Stimulated activated CD4-positive, alpha-beta T cell treated with anti-CD3 and anti-CD28 coated beads, Interleukin-15, amount 100 ng/mL, for 1 hour (primary cell): Measurements from ENCODE around the gene PLEKHJ1.
A peak's percentile ranks its signal among the peaks of the same experiment; 100 is the strongest.
"Not testable (repeated sequence)": the region's sequence is repeated elsewhere in the genome, so short reads cannot be mapped to it uniquely, and the experiment has no call there.

Experiments used
- DNase-seq, 2 donors: peaks; one replicate each; pipeline ENCODE4 v3.0.0-alpha.2; 2020; ENCODE audit warnings: low read depth in 1 of 2, low spot score in 1 of 2

PLEKHJ1 gene, protein sequence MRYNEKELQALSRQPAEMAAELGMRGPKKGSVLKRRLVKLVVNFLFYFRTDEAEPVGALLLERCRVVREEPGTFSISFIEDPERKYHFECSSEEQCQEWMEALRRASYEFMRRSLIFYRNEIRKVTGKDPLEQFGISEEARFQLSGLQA

GRCh38 chr19:2236314-2237050 is at the start of gene PLEKHJ1, which contains the start of gene SF3A2:
Gene PLEKHJ1, minus strand, starts transcription at chr19:2236329. Its CDS starts 81 bp downstream, at chr19:2236248.
Gene SF3A2, plus strand, starts transcription at chr19:2236824. Its CDS starts 6,595 bp downstream, at chr19:2243419.
- peak; percentile 97 to 98 for DNase-seq

DNA sequence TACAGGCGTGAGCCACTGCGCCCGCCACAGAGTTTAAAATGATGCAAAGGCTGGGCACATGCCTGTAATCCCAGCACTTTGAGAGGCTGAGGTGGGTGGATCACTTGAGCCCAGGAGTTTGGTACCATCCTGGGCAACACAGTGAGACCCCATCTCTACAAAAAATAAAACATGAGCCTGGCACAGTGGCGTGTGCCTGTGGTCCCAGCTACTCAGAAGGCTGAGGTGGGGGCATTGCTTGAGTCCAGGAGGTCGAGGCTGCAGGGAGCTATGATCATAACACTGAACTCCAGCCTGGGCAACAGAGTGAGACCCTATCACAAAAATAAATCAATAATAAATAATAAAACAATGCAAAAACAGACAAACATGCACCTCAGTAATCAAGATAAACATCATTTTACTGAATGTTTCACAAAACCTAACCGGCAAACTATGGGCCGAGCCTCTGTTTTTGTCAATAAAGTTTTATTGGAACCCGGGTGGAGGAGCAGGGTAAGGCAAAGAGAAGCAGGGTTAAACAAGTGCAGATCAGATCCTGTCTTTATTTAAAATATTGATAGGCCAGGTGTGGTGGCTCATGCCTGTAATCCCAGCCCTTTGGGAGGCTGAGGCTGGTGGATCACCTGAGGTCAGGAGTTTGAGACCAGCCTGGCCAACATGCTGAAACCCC is 47.8 kb upstream of the PLEKHJ1 start:
- no peak for DNase-seq

DNA sequence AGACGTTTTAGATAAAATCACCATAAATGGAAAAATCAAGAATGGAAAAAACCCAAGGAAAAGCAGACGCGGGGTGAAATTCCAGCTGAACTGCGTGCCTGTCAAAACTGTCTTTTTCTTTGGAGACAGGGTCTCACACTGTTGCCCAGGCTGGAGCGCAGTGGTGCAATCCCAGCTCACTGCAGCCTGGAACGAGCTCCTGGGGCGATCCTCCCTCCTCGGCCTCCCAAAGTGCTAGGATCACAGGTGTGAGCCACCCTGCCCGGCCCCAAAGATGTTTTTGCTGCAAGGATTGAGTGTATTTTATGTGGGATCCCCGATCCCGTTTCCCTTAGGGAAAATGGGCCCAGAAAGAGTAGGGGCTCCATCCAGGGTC is 46.7 kb upstream of the PLEKHJ1 start:
- DNase-seq: no peak

GRCh38 chr19:2282062-2282861 is 46.1 kb upstream of the PLEKHJ1 start, which contains the start of gene PEAK3:
Gene PEAK3, minus strand, starts transcription at chr19:2282175. Its CDS starts 1,244 bp downstream, at chr19:2280931.
- no peak for DNase-seq

- DNase-seq: not testable (repeated sequence)
These were observed 45.3 kb upstream of the PLEKHJ1 start for GRCh38 chr19:2281265-2282061.

DNA sequence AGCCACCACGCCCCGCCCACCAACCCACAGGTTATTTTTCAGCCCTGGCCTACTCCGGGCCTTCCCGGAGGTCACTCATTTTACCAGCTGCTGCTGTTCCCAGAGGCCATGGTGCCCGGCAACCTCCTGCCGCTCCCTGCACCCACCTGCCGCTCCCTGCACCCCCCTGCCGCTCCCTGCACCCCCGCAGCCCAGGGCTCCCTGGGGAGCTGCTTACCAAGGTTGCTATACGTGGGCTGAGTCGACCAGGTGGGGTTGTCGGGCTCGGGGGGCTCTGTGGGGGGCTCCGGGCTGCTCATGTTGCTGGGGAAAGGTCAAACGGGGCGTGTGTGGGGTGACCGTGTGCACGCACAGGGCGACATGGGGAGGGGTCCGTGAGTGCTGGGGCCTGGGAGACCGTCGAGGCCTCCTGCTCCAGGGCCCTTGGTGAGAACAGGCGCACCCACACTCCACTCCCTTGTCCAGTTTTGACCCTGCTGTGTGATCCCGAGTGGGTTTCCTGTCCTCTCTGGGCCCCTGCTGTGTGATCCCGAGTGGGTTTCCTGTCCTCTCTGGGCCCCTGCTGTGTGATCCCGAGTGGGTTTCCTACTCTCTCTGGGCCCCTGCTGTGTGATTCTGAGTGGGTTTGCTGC is 44.6 kb upstream of the PLEKHJ1 start:
- no peak for DNase-seq

DNA sequence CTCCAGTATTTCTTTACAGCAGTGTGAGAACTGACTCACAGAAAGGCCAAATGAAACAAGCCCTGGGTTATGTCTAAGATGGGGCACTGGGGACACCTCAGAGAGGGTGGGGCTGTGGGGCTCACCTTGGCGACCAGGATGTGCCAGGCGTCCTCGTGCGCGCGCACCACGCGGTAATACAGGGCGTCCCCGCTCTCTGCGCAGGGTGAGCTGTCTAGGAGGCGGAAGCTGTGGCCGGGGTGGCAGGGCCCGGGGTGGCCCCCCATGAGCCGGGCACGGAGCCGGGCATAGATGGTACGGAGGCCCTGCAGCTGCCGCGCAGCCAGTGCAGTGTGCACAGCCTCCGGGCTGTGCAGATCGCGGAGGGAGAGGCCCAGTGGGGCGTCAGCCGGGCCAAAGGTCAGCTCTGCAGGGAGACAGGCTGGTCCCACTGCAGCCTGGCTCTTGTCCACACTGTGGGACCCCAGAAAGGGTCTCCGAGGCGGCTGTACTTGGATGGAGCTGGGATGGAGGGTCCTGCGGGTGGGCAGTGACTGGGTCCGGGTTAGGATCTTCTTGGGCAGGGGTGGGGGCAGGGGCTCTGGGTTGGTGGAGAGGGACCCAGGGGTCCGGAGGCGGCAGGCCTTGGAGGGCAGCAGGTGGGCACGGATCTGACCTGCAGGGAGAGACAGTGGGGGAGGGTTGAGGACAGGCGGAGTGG is 42.5 kb upstream of the PLEKHJ1 start:
- DNase-seq: no peak

- no peak for DNase-seq
These were observed 41.0 kb upstream of the PLEKHJ1 start for GRCh38 chr19:2277138-2277537.

DNA sequence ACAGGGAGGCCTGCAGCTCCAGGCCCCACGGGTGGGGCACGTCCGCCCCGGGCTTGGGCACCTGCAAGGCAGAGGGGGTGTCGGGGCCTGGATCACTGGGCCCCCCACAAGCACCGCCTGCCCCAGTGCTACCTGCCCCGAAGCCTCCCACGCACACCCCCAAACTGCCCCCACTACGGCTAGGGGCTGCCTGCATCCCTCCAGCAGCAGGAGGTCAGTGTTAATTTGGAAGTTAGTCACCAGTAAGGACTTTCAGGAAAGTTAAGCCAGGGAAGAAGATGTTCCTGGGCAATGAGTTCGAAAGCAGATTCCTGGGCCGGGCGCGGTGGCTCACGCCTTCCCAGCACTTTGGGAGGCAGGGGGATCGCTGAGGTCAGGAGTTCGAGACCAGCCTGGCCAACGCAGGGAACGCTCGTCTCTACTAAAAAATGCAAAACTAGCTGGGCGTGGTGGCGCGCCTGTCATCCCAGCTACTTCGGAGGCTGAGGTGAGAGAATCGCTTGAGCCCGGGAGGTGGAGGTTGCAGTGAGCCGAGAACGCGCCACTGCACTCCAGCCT is 40.4 kb upstream of the PLEKHJ1 start:
- DNase-seq: no peak

DNA sequence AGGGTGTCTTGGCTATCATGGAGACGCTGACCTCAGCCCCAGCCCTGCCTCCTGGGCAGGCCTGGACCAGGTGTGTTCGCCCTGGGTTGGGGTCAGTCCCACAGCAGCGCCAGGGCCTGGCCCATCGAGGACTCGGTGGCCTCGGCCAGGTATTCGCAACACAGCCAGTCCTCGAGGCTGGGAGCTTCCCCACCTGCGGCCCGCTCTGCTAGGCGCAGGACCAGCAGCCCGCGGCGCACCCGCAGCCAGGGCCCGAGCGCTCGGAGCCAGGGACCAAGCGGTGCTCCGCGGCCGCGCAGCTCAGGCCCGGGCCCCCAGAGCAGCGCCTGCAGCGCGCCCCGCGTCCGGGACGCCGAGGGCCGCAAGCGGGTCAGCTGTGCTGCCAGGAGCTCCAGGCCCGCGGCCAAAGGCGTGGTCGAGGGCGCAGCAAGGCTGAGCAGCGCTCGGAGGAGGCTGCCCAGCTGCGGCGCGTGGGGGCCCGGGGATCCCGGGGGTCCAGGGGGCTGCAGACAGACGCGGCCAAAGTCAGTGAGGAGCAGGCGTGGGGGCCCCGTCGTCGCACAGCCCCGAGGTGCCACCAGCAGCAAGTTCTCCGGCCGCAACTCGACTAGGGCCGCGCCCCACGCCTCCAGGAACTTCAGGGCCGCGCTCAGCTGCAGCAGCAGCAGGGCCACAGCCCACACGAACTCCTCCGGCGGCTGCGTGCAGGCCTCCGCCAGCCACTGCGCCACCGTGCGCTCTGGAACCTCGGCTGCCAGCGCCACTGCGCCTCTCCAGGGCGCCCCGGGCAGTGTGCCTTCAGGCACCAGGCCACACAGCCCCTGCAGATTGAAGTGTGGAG is 39.7 kb upstream of the PLEKHJ1 start:
- DNase-seq: no peak

- DNase-seq: no peak
These were observed 38.9 kb upstream of the PLEKHJ1 start for GRCh38 chr19:2274931-2275535.

- DNase-seq: no peak
These were observed 38.1 kb upstream of the PLEKHJ1 start for GRCh38 chr19:2274185-2274711.

- peak; percentile 61 to 66 for DNase-seq
These were observed 37.4 kb upstream of the PLEKHJ1 start for GRCh38 chr19:2273356-2274184.

- DNase-seq: no peak
These were observed 35.3 kb upstream of the PLEKHJ1 start for GRCh38 chr19:2271234-2272103.

GRCh38 chr19:2270423-2271233 is 34.5 kb upstream of the PLEKHJ1 start:
- peak in 1 of 2 donors; percentile 72 for DNase-seq
